ENCODE results near the gene GOLGA3.

Gene GOLGA3

DNA sequence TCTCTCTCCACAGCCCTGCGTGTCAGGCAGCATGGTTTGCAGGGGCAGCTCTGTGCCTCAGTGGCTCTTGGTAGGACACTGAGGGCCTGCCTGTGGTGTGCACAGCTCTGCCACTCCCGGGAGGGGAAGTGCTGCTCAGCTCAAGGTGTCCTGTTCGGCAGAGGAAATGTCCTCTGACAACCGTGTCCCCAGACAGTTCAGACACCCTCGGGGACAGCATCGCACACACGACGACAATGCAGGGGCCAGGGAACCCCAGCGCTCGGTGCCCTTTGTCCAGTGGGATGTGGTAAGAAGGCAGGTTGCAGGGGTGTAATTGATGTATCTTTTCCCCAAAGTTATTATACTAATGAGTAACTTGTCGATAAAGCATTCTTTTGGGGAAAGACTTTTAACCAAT lies 81.3 kb downstream of the GOLGA3 start:
- DNase-seq, result no peak

DNA sequence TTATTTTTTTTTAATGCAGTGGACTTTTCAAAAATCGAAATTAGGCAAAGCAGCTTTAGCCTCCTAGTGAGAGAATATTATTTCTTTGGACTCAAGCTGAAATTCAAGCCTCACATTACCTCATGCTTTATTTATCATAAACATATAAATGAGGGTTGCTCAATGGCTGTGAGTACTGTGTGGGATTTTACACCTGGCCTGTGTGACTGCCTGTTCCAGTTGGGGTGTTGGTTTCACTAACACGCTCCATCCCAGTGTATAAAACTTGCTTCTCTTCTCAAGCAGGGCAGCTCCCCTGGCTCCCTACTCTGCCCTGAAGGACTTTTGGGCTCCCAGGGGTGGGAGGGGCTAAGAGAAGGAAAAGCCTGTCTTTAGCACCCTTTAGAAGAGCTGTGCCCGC lies 82.1 kb downstream of the GOLGA3 start:
- DNase-seq, result no peak

DNA sequence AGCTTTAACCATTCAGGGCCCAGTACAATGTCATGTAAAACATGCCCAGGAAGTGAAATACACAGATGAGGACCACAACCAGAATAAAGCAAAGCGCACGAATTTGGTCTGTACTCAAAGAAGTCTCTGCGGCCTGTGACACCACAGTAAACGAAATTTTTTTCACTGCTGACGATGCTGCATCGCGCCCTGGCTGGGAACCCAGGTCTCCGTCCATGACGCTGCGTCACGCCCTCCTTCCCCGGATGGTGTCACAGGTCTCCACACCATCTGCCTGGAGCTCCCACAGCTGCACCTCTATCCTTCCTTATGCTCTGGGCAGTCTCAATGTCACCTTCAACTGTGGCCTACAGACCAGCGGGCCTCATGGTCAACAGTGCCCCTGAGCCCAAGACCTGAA lies 84.8 kb downstream of the GOLGA3 start:
- no peak for DNase-seq

DNA sequence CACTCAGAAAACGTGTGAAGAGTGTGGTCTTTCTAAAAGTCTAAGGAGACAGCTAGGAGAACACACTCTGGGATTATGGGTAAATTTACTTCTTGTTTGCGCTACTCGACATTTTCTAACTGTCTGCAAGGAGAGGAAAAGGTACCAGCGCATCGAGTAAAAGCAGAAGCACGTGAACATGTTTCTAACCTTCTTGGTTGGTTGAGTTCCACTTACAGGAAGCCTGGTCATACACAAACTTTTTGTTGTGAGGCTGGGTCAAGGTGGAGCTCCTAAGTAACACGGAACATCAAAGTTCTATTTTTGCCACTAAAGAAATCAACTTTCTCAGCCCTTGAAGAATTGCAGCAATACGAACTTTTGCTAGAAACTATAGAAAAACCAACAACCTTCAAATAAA lies 87.0 kb downstream of the GOLGA3 start:
- DNase-seq, result no peak

DNA sequence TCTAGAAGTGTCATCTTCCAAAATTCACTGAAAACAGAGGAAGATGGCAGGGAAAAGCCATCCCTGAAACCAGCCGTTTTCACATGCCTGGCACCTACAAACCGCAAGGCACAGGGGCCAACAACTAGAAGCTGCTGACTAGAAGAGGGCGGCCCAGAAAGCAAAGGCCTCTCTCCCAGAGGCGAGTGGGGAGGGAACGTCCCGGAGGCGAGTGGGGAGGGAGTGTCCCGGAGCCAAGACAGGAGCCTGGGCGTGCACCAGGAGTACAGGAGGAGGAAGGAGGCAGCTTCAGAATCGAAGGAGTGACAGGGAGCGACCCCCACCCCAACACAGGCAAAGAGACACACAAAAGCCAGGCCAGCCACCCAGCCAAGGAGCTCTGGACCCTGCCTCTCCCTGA lies 88.0 kb downstream of the GOLGA3 start:
- no peak for DNase-seq

DNA sequence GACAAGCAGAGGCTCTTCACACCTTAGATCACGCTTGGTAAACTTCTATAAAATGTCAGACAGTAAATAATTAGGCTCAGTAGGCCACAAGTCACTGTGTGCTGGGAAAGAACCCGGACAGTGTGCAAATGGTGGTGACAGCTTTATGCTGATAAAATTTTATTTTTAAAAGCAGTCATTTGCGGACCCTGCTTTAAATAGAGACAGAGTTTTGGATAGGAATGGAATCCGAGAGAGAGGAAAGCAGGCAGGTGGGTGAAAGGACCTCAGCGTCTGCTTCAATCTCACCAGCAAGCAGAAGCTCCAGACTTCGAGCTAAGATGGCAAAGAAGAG lies 88.4 kb downstream of the GOLGA3 start:
- no peak for DNase-seq

DNA sequence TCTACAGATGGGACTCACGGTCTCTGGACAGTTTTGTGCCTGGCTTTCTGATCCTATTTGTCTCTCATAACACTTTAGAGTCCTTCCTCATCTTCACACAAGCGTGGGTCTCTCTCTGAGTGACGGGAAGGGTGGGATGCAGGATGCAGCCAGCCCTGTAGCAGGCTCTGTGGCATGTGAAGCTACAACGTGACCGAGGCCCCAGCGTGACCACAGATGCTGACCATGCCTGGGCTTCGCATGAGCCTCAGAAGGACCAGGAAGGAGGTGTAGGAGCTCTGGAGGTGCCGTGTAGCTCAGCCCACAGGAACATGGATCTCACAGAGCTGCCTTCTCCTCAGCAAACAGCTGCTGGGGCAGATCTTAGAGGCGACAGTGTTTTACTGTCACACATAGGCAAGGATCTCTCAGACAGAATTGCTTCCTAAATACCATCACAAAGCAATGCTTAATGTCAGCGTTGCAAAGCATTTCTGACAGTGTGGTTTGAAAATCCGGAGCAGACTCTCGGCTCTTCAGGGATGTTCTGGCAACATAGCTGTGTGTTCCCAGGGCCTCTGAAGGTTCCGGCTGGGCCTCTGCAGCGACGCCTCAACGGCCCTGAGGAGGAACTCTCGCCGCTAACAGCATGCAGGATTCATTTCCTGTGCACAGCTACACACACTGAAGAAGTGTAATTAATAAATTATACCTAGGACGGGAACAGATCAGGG lies 88.9 kb downstream of the GOLGA3 start:
- DNase-seq, result no peak

DNA sequence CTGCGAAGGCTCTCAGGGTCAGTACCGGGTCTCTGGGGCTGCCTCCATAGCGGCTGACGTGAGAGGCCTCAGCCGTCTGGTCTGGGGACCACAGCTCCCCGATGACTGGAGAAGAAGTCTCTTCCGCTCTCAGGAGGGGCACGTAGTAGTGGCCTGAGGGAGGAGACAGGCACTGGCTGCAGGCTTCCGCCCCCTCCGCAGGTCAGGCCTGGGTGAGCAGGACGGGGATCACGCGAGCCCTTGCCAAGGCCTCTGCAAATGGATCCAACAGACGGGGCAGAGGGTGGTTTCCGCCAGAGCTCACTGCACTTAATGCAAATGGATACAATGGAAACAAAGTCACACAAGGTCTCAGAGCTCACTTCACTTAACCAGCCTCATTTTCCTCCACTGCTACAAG lies 91.8 kb downstream of the GOLGA3 start:
- no peak for DNase-seq

DNA sequence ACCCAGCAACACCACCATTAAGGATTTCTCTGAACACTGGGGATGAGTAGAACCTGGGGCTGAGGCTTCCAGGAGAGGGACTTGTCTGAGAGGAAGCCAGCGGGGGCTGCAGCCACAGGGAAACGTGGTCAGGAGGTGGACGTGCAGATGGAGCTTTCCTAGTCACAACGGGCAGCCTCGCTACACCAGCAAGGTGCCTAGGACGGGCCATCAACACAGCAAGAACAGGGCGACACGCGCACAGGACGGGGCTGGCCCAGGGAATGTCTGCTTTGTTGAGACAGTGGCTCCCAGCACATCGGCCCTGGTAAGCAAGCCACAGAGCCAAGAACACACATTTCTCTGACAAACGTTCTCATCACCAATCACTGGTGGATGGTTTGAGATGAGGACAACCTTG lies 92.3 kb downstream of the GOLGA3 start:
- no peak for DNase-seq

DNA sequence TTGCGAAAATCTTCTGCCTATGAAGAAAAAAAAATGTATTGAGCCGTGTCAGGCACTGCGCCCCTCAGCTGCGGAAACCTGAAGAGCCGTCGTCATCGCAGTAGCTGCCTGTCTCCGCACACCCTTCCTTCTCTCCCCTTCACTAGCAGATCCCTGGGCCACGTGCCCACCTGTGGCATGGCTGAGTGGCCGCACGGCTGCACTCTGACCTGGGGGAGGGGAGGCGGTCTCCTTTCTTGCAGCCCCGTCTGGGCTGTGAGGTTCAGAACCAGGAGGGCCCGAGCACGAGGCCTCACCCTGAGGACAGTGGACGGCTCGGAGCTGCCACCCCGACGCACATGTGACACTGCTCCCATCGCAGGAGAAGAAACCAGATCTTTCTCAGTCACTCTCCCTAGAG lies 93.2 kb downstream of the GOLGA3 start:
- DNase-seq, result no peak

DNA sequence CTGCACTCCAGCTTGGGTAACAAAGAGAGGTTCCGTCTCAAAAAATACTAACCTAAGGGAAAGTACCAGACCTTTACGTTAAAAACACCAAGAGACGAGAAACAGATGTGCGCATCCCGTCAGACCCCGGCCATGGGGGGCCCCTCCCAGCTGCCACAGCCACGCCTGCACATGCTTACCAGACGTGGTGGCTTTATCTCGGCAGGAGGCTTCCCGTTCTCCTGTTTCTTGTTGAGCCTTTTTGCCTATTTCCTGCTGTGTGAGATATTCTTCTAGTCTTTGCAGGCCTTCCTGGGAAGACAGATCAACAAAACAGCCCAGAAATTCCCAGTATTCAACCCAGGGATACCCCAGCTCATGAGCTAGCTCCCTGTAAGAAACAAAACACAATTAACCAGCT lies 94.5 kb downstream of the GOLGA3 start:
- no peak for DNase-seq

DNA sequence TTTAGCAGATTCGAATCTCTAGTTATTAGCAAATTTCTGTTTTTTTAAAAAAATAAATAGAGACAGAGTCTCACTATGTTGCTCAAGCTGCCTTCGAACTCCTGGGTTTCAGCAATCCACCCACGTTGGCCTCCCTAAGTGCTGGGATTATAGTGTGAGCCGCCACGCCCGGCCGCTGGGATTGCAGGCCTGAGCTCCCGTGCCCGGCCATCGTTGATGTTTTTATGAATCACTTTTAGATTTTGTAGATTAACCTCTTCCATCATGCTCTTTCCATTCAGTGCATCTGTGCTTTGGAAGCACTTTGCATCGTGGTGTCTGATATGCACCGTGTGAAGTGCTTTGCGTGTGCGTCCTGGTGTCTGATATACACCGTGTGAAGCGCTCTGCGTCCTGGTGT lies 97.1 kb downstream of the GOLGA3 start:
- no peak for DNase-seq

DNA sequence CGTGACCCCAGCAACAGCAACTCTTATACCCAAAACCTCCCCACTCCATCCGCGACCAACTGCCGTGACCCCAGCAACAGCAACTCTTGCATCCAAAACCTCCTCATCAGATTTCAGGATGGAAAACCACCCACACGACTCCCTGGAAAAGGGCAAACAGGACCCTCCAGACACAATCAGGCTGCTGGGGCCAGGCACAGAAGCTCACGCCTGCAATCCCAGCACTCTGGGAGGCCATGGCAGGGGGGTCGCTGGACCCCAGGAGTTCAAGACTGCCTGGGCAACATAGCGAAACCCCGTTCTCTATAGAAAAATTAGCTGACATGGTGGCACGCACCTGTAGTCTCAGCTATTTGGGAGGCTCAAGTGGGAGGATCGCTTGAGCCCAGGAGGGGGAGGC lies 98.3 kb downstream of the GOLGA3 start:
- DNase-seq, result no peak

DNA sequence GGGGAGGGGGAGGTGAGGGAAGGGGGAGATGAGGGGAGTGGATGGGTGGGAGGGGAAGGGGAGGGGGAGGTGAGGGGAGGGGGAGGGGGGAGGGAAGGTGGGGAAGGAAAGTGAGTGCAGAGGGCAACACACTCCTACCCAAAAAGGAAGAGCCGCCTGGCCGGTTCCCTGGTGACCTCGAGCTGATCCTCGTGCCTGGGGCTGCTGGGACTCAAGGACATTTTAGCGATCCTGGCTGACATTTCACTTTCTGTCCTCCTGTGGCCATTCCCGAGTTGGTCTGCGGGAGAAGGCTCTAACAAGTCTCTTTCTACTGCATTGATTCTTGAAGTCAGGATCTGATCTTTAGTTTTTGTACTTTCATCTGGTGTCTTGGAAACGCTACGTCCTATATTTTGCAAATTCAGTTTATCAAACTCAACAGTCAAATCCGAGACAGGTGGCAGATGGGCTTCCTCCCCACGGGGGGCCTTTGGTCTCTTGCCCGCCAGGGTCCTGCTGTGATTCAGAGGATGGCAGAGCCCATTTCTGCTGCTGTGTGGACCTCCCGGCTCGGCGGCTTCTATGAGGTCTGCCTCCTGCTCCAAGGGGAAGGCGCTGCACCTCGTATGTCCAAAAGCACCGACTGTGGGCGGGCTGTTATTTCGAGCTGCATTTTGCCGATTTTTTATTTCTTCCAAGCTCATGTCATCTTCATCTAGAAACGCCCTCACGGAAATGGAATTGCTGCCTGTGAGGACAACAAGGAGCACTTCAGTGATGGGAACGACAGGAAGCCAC lies 98.9 kb downstream of the GOLGA3 start:
- no peak for DNase-seq

DNA sequence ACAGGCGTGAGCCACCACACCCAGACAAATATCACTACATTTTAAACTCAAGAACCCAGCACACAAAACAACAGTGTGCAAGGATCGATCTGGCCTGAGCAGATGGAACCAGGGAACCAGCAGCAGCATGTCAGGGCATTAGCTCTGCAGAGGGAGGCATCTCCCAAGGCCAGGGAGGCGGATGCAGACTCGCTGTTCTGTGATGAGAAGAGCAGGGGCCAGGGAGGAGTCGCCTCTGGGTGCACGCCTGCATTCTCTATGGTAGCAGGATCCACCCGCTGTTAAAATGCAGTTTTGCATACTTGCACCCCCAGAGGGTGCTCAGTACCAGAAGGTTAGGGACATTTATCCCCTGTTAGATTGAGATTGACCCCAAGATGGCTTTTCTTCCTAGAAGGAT lies 100.2 kb downstream of the GOLGA3 start:
- DNase-seq, result no peak

DNA sequence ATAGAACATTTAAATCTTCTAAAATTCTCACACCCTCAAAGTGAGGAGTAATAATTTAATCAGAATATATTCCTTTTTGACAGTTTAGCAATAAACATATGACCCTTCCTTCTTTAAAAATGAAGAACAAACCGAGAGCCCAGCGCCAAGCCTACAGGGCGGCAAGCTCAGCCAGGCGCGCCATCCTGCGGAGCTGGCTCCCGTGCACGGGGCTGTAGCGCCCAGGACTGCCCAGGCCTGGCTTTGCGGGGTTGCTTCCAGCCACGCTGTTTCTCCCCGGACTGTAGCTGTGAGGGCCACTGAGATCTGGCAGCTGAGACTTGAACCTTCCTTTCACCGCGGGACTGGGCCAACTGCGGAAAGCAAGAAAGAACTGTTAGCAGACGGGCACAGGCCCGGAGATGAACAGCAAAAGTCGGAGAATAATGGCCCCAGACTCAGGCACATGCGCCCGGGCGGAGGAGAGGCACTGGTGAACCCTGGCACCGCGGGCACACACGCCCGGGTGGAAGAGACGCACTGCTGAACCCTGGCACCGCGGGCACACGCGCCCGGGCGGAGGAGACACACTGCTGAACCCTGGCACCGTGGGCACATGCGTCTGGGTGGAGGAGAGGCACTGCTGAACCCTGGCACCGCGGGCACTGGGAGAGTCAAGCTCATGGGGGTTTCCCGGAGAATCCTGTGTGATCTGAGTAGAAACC lies 101.4 kb downstream of the GOLGA3 start:
- no peak for DNase-seq

DNA sequence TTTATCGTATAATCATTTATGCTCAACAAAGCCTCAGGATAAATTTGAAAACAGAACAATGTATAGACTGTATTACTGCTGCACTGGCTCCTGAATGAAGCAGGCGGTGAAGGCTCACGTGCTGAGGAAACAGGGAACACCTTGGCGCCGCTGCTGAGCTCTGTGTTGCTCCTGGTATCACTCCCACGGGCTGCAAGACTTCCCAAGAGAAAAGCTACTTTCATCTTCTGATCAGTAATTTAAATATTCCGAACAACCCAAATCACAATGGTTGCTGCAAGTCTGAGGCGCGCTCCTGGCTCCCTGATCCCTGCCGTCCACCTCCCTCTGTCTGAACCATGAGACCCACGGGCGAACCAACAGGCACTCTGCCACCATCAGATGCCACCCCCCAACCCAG lies 102.3 kb downstream of the GOLGA3 start:
- DNase-seq, result no peak

DNA sequence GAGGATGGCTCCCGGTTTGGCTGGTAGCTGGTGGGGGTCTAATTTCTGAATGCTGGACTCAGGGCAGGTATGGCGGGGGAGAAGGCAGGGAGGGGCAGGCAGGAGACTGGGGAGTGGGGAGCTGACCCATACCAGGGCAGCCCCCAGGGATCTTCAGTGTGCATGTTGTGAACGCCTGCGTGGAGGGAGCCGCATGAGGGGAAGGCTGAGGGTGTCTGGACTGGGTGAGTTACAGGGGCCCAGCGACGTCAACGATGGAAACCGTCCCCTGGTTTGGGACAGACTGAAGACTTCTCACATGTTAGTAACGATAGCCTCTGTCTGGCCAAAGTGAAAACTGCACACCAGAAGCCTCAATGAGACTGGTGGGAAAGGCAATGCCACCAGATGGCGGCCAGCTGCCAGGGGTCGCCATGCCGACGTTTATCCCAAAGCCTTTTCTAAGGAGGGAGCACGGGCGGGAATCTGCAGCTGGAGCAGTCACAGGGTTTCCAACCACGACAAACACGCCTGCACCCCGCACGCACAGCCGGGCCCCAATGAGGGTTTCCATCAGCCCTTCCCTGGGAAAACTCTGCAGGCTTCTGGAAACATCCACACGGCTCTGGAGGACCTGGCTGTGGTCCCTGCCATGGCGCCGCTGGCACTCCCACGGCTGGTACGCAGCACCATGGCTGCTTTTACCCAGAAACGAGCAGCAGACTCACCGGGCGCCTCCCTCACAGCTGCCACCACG lies 104.0 kb downstream of the GOLGA3 start:
- no peak for DNase-seq

DNA sequence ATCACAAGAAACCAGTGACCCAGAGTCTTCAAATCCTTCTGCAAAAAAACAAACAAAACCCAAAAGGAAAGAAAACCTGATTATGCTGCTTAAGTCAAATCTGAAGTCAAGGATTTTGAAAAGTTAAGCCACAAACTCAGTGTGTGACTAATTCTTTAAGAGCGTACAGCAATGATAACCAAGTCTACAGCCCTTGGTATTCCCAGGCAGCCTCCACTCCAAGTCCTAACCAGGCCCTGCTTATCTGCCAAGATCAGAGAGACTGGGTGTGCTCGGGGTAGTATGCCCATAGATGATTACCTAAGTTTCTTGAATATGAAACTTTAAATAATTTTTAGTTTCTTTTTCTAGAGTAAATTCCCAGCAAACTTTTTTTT lies 104.9 kb downstream of the GOLGA3 start:
- no peak for DNase-seq

DNA sequence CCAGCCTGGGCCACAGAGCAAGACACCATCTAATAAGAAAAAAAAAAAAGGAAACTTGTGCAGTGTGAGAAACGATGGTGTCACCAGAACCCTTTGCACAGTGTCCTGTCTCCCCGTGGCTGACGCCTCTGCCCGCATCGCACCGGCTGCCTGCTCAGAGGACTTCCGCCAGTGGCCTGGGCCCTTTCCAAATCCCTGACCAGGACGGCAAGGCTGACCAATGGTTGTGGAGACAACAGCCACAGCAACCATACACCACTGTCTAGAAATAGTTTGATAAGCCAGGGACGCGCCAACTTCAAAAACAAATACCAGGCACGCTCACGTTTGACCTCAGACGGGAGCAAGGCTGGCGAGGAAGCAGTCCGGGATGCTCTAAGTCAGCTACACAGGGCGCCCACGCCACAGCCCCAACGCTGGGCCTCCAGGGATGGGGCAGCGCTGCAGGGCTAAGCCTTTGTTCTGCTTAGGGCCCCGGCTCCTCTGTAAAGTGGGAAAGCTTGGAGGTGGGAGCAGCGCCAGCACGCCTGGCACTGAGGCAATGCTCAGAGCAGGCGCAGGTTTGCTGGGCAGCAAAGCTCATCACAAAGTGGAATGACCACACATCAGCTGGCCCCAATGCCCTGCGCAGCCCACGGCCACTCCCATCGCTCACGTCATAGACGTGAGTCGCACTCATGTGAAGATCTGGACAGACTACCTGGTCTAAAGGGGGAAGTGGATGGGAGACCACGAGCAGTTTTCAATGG lies 105.5 kb downstream of the GOLGA3 start:
- DNase-seq, result no peak

DNA sequence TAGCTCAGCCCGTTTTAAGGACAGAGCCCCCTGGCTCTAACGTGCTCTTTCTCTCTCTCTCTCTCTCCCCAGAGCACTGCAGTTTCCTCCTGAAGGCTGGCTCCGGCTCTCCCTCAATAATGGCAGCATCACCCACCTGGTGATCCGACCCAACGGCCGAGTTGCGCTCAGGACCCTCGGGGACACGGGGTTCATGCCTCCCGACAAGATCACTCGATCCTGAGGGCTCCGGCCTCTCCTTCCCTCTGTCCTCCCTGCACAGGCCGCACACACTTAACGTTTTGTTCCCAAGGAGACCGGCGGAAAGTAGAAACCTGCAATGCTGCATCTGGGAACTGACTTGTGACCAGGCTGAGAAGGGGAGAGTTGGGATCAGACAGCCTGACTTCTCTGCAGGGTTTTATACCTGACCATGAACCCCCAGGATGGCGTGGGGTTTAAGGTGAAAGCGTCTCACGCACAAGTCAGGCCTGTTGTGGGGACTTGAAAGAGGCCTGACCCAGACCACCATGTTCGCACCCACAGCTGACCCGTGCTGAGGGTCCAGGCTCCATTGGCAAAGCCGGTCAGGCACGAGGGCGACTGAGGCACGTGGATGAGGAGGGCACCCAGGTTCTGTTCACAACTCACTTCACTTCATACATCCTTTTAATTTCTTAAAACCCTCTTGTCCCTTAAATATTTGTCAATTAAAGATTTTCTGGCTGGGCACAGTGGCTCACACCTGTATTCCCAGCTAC lies 107.9 kb downstream of the GOLGA3 start:
- no peak for DNase-seq

DNA sequence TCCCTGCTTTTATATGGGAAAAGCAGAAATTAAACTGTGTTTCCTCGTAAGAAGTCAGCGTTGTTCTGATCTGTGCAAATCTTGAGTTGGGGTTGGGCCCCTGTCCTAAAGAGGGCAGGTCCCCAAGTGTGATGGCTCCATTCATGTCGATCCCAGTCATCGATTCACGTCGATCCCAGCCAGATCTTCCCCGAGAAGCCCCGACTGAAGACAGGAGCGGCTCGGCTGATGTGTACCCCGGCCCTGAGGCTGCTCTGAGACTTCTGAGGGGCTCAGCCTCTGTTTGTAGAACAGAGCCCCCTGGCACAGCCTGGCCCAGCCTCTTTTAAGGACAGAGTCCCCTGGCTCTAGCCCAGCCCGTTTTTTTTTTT lies 108.7 kb downstream of the GOLGA3 start:
- no peak for DNase-seq

All from GF-D8 (cell line).